HG03558 (cell line): ENCODE measurements around the gene THBS2.

Source experiments
- ATAC-seq: cut with Tn5 transposase; IDR thresholded peaks from one replicate; pipeline ENCODE4 v1.9.1; 2021; ENCODE audit warnings: moderate number of reproducible peaks; ENCODE audit not compliant: unreplicated experiment; ENCODE audit errors: extremely low read depth

Gene THBS2

GRCh38 chr6:169251822-169252504 is 1.7 kb downstream of the THBS2 start:
- no peak for ATAC-seq

- no peak for ATAC-seq
Observed at GRCh38 chr6:169251371-169251802, 2.3 kb downstream of the THBS2 start.

GRCh38 chr6:169250660-169251059 is 3.0 kb downstream of the THBS2 start:
- ATAC-seq = no peak

- ATAC-seq = no peak
Observed at GRCh38 chr6:169249057-169249456, 4.6 kb downstream of the THBS2 start.

GRCh38 chr6:169248521-169248971 is 5.1 kb downstream of the THBS2 start:
- ATAC-seq = no peak

- no peak for ATAC-seq
Observed at GRCh38 chr6:169247991-169248390, 5.7 kb downstream of the THBS2 start.

GRCh38 chr6:169247419-169247818 is 6.2 kb downstream of the THBS2 start:
- ATAC-seq = no peak

- ATAC-seq = no peak
Observed at GRCh38 chr6:169246445-169246844, 7.2 kb downstream of the THBS2 start.

- ATAC-seq = no peak
Observed at GRCh38 chr6:169244684-169245383, 8.8 kb downstream of the THBS2 start.

GRCh38 chr6:169243661-169244060 is 10.0 kb downstream of the THBS2 start:
- ATAC-seq = no peak

- ATAC-seq = no peak
Observed at GRCh38 chr6:169243186-169243585, 10.5 kb downstream of the THBS2 start.

- ATAC-seq = no peak
Observed at GRCh38 chr6:169241688-169242350, 11.8 kb downstream of the THBS2 start.

- no peak for ATAC-seq
Observed at GRCh38 chr6:169240591-169241390, 12.9 kb downstream of the THBS2 start.

GRCh38 chr6:169240125-169240524 is 13.5 kb downstream of the THBS2 start:
- ATAC-seq = no peak

GRCh38 chr6:169239181-169239580 is 14.5 kb downstream of the THBS2 start:
- no peak for ATAC-seq

GRCh38 chr6:169238766-169239165 is 14.9 kb downstream of the THBS2 start:
- ATAC-seq = no peak

GRCh38 chr6:169237496-169238134 is 16.0 kb downstream of the THBS2 start:
- no peak for ATAC-seq

- ATAC-seq = no peak
Observed at GRCh38 chr6:169236988-169237387, 16.7 kb downstream of the THBS2 start.

GRCh38 chr6:169236545-169236944 is 17.1 kb downstream of the THBS2 start:
- no peak for ATAC-seq

- no peak for ATAC-seq
Observed at GRCh38 chr6:169235286-169235685, 18.4 kb downstream of the THBS2 start.
